ENCODE data around the gene HEXIM1.

HEXIM1 gene

DNA sequence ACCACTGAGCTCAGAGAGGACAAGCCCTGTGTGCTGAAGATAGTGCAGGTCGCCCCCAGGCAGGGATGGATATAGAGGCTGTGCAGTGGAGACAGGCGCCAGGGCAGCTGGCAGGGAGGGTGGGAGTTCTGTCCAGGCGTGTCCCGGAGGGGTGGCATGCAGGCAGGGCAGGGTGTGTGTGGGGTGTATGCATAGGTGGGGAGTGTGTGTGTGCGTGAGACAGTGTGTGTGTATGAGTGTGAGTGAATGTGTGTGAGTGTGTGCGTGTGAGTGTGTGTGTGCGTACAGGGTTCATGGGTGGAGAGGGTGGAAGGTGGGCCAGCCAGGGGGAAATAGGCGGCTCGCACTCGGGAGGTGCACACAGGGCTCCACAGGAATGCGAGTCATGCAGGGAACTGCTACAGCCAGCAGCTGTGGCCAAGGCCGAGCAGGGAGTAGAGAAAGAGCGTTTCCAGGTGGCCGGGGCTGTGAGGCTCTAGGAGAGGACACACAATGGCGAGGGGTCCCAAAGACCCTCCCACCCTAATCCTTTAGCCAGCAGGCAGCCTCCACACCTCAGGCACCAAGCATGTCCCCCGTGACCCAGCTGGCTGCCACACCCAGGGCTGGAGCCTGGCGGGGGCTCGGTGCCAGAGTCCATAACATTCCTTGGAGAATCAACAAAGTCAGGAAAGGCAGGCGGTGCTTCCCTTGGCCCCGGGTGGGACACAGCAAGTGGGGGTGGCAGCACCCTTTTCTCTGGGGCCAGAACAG, 20.6 kb upstream of the HEXIM1 start:
- DNase-seq (ENCODE audit: low read depth), result no peak
- no peak overlapping the region for H3K4me3 ChIP-seq (ENCODE audit: low read depth, low read length)

DNA sequence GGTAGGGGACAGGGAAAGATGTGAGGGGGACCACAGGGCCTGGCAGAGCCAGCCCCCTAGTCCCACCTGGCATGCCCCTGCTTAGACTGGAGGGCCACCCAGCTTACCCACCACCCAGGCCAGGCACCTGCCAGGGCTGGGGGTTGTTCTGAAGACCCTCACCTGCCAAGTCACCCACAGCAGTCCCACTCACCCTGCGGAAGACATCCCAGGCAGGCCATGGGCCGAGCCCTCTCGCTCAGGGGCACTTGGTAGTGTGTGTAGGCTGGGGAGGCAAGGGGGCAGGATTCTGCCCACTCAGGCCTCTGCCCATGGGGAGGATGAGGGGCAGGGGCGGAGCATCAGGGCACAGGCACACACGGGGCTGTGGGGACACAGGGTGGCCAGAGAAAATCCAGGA, 19.9 kb upstream of the HEXIM1 start:
- DNase-seq (ENCODE audit: low read depth), result no peak

DNA sequence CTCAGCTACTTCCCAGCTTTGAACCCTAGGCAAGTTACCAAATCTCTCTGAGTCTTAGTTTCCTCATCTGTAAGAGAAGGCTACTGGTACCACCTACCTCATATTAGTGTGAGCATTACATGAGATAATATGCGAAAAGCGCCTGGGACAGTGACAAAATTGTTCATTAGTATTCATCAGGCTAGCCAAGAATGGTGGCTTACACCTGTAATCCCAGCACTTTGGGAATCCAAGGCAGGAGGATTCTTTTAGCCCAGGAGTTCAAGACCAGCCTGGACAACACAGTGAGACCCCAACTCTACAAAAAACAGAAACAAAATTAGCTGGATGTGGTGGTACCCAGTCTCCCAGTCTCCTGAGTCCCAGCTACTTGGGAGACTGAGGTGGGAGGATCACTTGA, 19.3 kb upstream of the HEXIM1 start:
- no peak for DNase-seq (ENCODE audit: low read depth)

More for the DNA sequence above, 19.9 kb upstream of the HEXIM1 start:
- no peak overlapping the region for H3K4me3 ChIP-seq (ENCODE audit: low read depth, low read length)

DNA sequence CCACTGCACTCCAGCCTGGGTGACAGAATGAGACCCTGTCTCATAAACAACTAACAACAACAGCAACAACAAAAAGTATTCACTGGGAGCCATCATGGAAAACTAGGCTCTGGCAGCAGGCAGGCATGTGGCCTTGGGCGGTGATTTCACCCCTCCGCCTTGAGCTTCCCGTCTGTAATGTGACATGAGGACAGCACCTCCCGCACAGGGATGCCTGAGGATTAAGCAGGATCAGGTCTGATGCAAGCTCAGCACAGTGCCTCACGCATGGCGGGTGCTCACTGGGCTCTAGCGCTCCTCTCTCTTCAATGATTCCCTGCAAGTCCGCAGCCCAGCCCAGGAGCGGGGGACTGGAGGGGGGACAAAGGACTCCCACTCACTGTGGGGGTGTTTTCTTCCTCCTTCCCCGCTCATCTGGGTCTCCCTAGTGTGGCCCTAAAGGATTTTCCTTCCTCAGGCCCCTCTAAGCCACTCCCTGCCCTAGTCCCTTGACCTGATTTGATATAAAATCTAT, 18.8 kb upstream of the HEXIM1 start:
- DNase-seq (ENCODE audit: low read depth), result no peak
- H3K4me3 ChIP-seq (ENCODE audit: low read depth, low read length), result no peak overlapping the region

More for the DNA sequence above, 19.3 kb upstream of the HEXIM1 start:
- no peak overlapping the region for H3K4me3 ChIP-seq (ENCODE audit: low read depth, low read length)

DNA sequence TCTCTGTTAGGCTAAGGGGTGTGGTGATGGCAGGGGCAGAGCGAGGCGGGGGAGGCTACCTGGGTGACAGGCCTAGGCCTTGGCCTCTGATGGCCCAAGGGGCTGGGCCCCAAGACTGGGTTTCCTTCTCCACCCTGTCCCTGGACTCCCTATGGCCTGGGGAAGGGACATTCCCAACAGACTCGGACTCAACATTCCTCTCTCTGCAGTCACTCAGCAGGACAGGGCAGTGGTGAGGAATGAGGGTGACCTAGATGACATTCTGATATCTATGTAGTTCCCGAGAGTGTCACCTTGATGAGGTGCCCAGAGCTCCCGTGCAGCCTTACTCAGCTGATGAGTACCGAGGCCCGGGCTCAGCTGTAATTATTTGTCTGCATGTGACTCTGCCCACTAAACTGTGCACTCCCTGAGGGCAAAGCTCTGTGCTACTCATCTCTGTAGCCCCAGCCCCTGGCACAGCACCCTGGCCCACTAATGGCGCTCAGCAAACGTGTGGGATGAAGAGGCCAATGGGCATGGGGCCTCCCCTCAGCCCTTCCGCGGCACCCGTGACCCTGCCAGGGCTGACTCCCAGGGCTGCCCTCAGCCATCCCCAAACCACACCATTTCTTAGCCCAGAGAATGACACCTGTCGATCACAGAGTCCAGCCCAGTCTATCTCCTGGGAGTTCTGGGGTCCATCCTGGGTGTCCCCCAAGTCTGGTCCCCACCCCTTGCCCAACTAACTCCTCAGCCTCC, 18.2 kb upstream of the HEXIM1 start:
- H3K4me3 ChIP-seq (ENCODE audit: low read depth, low read length), result no peak overlapping the region
- DNase-seq (ENCODE audit: low read depth), result no peak

DNA sequence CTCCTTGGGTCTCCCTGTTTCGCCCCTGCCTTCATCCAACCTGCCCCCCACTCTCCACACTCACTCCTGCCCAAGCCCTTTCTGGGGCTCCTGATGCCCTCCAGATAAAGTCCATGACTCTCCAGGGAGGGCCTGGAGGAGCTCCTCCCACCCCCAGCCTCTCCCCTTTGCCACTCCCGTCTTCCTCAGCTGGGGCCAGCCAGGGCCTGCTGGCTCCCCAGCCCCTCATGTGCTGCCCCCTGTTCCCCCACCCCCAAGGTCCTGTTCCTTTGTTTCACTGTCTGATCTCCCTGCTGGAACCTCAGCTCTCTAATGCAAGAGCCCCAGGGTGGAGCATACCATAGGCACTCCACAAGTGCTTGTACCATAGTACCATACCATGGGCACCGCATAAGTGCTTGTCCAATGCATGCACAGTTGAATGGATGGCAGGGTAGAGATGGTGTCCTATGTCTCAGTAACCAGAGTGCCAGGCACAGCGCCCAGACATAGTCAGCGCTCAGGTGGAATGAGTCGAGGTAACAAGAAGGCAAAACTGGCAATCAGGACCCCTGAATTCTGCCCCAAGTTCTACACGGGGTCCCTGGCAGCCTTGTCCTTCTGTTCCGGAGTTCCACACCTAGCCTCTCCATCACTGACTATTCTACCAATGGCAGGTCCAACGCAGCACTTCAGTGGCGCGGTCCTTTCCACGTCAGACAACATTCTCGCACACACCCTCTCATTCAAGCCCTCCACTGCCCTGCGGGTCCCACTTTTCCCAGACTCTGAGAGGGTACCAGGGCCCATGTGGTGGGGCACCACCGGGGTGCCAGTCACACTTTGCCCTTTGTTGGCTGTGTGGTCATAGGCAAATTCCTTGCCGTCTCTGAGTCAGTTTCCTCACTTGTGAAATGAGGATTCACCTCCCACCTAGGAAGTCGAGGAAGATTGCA, 17.3 kb upstream of the HEXIM1 start:
- H3K4me3 ChIP-seq (ENCODE audit: low read depth, low read length), result peak overlapping the region; percentile 88

DNA sequence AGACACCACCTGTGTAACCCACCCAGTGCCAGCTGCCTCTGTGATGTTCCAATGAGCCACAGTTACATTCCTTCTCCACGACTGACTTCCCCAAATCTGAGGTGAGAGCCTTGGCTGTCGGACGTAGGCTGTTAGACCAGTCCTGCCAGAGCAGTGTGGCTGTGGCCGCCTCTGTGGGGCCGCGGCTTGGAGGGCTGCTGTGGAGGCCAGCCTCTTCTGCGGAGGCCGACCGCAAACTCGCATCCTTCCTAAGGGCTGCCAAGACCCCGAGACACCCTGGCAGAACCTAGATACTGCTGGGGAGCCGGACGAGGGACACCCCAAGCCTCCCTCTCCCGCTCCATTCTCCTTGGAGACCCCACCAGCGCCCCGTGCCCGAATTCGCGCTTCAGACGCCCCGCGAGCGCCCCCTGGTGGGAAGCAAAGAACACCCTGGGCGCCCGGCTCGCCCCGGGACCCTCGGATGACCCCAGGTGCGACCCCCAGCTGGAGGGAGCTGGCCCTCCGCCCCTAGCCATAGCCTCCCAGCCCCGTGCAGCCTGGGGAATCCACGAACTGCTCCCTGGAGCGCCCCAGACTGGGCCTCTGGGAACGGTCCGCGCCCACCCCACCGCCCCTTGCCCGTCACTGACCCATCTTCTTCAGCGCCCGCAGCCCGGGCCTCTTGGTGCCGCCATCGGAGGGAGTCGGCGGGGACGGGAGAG, 16.5 kb upstream of the HEXIM1 start:
- DNase-seq (ENCODE audit: low read depth), result no peak
- peak overlapping the region; percentile 88 for H3K4me3 ChIP-seq (ENCODE audit: low read depth, low read length)

More for the DNA sequence above, 17.3 kb upstream of the HEXIM1 start:
- DNase-seq (ENCODE audit: low read depth), result no peak

DNA sequence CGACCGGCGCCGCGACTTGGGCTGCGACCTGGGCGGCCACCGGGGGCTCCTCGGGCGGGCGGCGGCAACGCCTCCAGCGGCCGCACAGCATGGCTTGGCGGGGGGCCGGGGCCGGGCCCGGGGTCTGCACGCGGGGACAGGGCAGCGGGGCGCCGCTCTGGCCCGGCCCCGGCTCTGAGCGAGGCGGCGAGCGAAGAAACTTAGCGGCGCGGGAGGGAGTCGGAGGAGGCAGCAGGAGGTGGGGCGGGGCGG, 16.0 kb upstream of the HEXIM1 start, which contains the start of gene PLCD3:
Gene PLCD3 (minus strand): TSS at position 196 of the 252 bp plus-strand sequence. CDS start 105 bp downstream, at position 91.
- H3K4me3 ChIP-seq (ENCODE audit: low read depth, low read length), result peak within 1 kb of the TSS; percentile 88

DNA sequence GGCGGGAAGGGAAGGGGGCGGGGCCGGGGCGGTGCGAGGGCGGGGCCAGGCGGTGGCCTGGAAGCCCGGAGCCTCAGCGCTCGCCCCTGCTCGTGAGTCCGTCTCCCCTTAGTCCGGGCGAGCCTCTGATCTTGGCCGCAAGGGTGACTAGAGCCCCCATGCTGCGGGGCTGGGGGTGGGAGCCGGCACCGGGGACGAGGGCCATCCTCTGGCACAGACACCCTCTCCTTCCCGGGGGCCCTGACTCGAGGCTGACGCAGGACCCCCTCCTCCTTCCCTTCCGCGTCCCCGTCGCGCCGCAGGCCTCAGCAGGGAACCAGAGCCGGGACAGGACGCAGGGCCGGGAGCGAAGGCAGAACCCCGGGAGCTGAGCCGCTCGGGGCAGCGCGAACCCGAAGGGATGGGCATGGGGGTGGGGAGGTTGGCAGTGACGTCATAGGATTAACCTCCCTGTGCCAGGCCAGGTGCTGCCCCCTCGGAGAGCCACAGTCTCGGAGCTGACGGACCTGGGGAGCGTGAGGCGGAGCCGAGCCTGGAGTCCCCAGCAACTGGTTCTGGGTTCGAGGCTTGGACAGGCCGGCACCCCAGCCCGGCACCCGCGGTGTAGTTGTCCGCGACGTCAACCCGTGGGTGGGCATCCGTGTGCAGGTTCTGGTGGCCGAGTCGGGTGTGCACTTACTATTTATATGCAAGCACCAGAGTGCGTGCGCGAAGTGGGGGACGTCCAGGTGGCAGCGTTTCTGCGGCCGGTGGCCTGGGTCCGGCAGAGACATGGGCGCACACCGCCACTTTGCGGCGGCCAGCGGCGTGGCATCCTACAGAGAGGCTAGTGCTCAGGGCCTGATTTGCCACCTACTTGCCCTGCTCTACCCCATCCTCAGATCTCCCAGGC, 15.5 kb upstream of the HEXIM1 start:
- peak overlapping the region; percentile 88 for H3K4me3 ChIP-seq (ENCODE audit: low read depth, low read length)
- DNase-seq (ENCODE audit: low read depth), result no peak

More for the DNA sequence above, 16.0 kb upstream of the HEXIM1 start, which contains the start of gene PLCD3:
- DNase-seq (ENCODE audit: low read depth), result no peak

DNA sequence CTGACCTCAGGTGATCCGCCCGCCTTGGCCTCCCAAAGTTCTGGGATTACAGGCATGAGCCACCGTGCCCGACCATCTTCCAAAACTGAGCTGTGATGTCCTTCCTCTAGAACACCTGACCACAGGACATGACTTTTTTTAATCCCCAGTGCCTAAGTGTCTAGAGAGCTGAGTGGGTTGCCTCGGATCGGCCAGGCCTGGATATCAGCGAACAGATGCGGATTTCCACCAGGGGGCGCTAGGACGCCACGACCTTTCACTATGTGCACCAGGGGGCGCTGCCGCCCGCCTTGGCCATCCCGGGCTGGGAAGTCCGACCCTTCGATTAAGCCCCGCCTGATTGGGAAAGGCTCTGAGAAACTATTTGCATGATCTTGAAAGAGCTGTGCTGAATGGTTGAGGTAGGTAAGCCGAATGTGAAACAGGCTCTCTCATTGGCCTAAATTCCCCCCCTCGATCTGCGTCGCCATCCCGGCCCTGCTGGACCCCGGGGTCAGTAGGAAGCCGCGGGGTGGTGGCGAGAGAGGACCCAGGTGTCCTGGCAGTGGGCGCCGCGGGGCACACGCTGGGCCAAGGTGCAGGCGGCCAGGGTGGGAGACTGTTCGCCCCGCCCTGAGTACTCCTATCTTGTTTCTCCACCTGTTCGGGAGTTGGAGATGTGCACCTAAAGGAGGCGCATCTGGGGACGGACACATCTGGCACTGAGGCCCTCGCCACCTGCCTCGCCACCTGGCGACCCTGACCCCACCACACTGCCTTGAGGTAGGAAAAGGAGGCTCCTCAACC, 12.9 kb upstream of the HEXIM1 start, which contains the start of gene ACBD4:
Gene ACBD4 (plus strand): TSS at position 496 of the 786 bp plus-strand sequence. CDS start 458 bp downstream, outside the sequence.
- peak within 1 kb of the TSS; percentile 61 for H3K4me3 ChIP-seq (ENCODE audit: low read depth, low read length)
- DNase-seq (ENCODE audit: low read depth), result peak; percentile 86

DNA sequence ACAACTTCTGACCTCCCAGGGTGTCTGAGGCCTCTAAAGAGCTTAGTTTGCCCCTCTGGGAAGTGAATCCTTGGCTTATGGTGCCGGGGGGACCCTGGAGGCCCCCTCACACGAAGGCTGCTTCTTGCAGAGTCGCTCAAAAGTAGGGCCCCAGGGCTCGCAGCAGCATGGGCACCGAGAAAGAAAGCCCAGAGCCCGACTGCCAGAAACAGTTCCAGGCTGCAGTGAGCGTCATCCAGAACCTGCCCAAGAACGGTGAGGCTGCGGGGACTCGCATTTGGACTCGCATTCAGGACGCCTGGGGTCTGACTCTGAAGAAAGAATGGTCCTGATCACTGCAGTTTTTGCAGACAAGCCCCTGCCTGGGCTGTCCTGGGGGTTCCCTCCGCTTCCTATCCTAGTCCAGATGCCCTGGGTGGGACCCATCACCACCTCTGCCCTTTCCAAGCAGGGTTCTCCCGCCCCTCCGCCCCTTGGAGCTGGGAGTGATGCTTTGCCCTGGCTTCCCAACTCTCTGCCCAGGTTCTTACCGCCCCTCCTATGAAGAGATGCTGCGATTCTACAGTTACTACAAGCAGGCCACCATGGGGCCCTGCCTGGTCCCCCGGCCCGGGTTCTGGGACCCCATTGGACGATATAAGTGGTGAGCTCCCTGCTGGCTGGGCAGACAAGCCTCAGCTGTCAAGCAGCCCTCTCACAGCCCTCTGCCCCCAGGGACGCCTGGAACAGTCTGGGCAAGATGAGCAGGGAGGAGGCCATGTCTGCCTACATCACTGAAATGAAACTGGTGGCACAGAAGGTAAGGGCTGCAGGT, 12.1 kb upstream of the HEXIM1 start:
- H3K4me3 ChIP-seq (ENCODE audit: low read depth, low read length), result peak overlapping the region; percentile 61

DNA sequence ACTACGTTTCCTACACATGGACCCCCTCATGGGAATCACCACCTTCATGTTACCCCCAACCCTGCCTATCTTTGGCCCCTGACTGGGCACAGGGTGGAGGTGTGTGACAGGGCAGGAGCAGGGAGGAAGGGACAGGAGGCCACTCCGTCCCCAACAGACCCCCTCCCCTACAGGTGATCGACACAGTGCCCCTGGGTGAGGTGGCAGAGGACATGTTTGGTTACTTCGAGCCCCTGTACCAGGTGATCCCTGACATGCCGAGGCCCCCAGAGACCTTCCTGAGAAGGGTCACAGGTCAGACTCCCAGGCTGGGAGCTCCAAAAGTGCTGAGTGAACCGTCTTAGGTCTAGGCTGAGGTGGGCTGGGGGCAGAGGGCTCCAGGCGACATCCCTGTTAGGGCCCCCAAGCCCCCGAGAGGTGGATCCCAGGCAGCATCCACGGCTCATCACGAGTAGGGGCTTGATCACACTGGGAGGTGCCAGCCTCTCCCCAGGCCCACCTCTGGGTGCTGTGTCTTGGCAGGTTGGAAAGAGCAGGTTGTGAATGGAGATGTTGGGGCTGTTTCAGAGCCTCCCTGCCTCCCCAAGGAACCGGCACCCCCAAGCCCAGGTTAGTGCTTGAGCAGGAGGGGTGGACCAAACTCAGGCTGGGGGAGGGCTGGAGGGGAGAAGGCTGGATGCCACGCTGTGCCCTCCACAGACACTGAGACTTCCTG, 11.3 kb upstream of the HEXIM1 start:
- DNase-seq (ENCODE audit: low read depth), result no peak
- no peak overlapping the region for H3K4me3 ChIP-seq (ENCODE audit: low read depth, low read length)

More for the DNA sequence above, 12.1 kb upstream of the HEXIM1 start:
- no peak for DNase-seq (ENCODE audit: low read depth)

DNA sequence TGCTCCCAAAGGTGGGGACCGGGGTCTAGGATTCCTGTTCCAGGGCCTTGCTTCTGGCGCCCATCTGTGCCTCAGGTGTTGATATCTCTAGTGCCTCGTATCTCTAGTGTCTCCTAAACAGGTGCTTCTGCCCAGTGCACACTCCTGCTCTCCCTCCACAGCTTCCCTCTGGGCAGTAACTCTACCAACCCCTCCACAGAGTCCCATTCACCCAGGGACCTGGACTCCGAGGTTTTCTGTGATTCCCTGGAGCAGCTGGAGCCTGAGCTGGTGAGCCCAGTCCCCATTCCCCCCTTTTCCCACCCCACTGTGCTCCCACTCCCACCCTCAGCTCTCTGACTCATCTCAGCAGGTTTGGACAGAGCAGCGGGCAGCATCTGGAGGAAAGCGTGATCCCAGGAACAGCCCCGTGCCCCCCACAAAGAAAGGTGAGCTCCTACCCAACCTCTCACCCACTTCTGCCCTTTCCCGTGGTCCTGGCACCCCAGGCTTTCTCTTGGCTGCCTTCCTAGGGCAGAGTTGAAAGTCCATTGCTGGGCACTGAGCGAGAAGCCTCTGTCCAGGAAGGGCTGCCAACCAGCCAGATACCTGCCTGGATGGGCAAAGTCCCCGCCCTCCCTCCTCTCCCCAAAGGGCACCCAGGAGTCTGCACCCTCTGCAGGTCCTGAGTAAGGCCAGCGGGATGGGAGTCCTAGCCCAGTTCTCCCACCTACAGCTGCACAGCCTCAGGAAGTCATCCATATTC, 10.5 kb upstream of the HEXIM1 start:
- DNase-seq (ENCODE audit: low read depth), result no peak

DNA sequence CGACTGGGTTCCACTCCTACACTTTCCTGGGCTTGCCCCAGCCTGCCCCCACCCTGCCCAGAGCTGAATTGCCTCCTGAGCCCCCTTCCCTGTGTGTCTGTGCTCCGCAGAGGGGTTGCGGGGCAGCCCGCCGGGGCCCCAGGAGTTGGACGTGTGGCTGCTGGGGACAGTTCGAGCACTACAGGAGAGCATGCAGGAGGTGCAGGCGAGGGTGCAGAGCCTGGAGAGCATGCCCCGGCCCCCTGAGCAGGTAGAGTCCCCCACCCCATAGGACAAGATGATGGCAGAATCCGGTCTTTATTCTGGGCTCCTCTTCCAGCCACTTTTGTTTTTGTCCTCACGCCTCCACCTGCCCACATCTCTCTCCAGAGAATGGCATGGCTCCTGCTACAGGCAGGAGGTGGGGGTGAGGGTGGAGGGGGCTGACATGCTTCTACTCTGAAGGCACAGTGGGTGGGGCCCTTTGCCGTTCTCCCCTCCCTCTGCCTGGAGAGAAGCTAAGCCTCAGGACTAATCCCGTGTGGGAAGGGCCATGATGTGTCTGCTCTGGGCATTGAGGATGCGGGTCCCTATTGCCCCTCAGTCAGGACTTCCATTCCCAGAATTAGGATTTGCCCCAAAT, 9.3 kb upstream of the HEXIM1 start:
- no peak for DNase-seq (ENCODE audit: low read depth)
- H3K4me3 ChIP-seq (ENCODE audit: low read depth, low read length), result no peak overlapping the region

More for the DNA sequence above, 10.5 kb upstream of the HEXIM1 start:
- no peak overlapping the region for H3K4me3 ChIP-seq (ENCODE audit: low read depth, low read length)

DNA sequence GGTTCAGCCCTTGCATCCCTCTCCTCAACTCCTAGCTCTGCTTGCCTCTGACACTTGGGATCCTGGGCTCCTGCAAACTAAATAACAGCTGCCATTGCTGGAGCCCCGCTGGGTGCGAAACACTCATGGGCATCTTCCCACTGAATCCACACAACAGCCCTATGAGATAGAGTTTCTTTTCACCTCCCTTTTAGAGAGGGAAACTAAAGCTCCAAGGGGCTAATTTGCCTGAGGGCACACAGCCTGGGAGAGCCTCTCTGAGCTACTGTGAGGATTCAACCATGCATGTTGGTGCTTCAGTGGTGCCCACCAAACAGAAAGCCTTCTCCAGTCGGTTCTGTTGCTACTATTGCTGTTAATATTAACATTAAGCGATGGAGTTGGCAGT, 8.7 kb upstream of the HEXIM1 start:
- DNase-seq (ENCODE audit: low read depth), result no peak
- H3K4me3 ChIP-seq (ENCODE audit: low read depth, low read length), result no peak overlapping the region

Measured in skeletal muscle cell (primary cell).